Endothelial cell of umbilical vein (primary cell): ENCODE results near the gene JUND. TPM values are rescaled to one million over a fixed set of nuclear protein-coding genes. Genes with fewer than 3 reads are reported as not detected.

ENCODE experiments used
- BruUV-seq: library from RNA; stranded (reverse); fragments of 400-500 nt; replicated peaks from 2 replicates; lab custom pipeline; 2021; lab: Mats Ljungman, UMichigan
- CTCF ChIA-PET: fragments of 300-600, 350-600 bp; sonication (Branson Sonifier 250); formaldehyde crosslinking; loops from one replicate; lab custom pipeline; 2021; ENCODE audit warnings: antibody characterized with exemption, inconsistent platforms; lab: Charles Lee
- POLR2A ChIA-PET: fragments of 300-600, 350-600 bp; sonication (Branson Sonifier 250); formaldehyde crosslinking; loops from one replicate; lab custom pipeline; 2021; ENCODE audit warnings: antibody characterized with exemption, inconsistent platforms; lab: Charles Lee
- DNase-seq: peaks from one replicate; pipeline ENCODE4 v3.0.0-alpha.2; 2011; ENCODE audit warnings: low read depth, low spot score
- FAIRE-seq: peaks from 2 replicates; lab custom pipeline; 2011; peaks lifted over from hg19 to GRCh38; lab: Jason Lieb, UNC
- H2AFZ ChIP-seq: 2 replicates; pipeline ENCODE4 v1.6.0; 2012; ENCODE audit warnings: low read depth, low read length, control low read depth, inconsistent platforms
- H3K27ac ChIP-seq: 2 replicates; pipeline ENCODE4 v1.5.1; 2011; ENCODE audit warnings: low read depth, mild to moderate bottlenecking, control low read depth, low read length, moderate library complexity; ENCODE audit not compliant: insufficient read depth
- H3K27me3 ChIP-seq, 2 experiments: 2 replicates each; pipeline versions ENCODE4 v1.6.0 to v1.6.1; 2011; ENCODE audit warnings: low read length in 2 of 2, mixed read lengths in 1 of 2; ENCODE audit not compliant: control insufficient read depth in 2 of 2, insufficient read depth in 2 of 2
- H3K36me3 ChIP-seq, 2 experiments: 2 replicates in 1 of 2; 3 replicates in 1 of 2; pipeline ENCODE4 v1.5.1; 2011; ENCODE audit warnings: low read length in 2 of 2, mild to moderate bottlenecking in 1 of 2, moderate library complexity in 1 of 2; ENCODE audit not compliant: control insufficient read depth in 2 of 2, insufficient read depth in 2 of 2; ENCODE audit errors: extremely low read depth in 1 of 2
- H3K4me1 ChIP-seq: 3 replicates; pipeline ENCODE4 v1.5.1; 2011; ENCODE audit warnings: mild to moderate bottlenecking, low read length; ENCODE audit not compliant: control insufficient read depth, insufficient read depth; ENCODE audit errors: extremely low read depth
- H3K4me2 ChIP-seq: 2 replicates; pipeline ENCODE4 v1.6.1; 2011; ENCODE audit warnings: low read length, control low read depth, mixed read lengths; ENCODE audit not compliant: insufficient read depth
- H3K4me3 ChIP-seq, 3 experiments: fragments of 200-600 bp in 1 of 3; sonication (generic), shearing (Covaris generic) in 1 of 3; replicated peaks in 1 of 3; 2 replicates each; pipeline ENCODE4 v1.5.1; 2011 to 2016; ENCODE audit warnings: control low read depth in 3 of 3, low read length in 3 of 3, mild to moderate bottlenecking in 2 of 3, inconsistent platforms in 1 of 3, low read depth in 1 of 3, moderate library complexity in 1 of 3; ENCODE audit not compliant: insufficient read depth in 1 of 3
- H3K79me2 ChIP-seq: 2 replicates; pipeline ENCODE4 v1.6.0; 2012; ENCODE audit warnings: low read length, inconsistent platforms; ENCODE audit not compliant: control insufficient read depth, insufficient read depth
- H3K9ac ChIP-seq: replicated peaks from 2 replicates; pipeline ENCODE3; 2011; ENCODE audit warnings: low read length, control low read depth; ENCODE audit not compliant: insufficient read depth; ENCODE audit errors: extremely low read depth
- H3K9me1 ChIP-seq: replicated peaks from 3 replicates; pipeline ENCODE4 v1.6.0; 2011; ENCODE audit warnings: mild to moderate bottlenecking, low read length; ENCODE audit not compliant: control insufficient read depth, insufficient read depth; ENCODE audit errors: extremely low read depth
- H3K9me3 ChIP-seq: replicated peaks from 2 replicates; pipeline ENCODE4 v1.5.1; 2012; ENCODE audit warnings: low read length, inconsistent platforms; ENCODE audit not compliant: control insufficient read depth, insufficient read depth
- H4K20me1 ChIP-seq: replicated peaks from 2 replicates; pipeline ENCODE3; 2011; ENCODE audit warnings: mild to moderate bottlenecking, low read length; ENCODE audit not compliant: control insufficient read depth, insufficient read depth; ENCODE audit errors: extremely low read depth
- CTCF ChIP-seq, 2 donors: IDR thresholded peaks; 1 replicate in 1 of 2; 2 replicates in 1 of 2; pipeline ENCODE4 v1.5.1; 2011; ENCODE audit warnings: low read length in 2 of 2, mild to moderate bottlenecking in 2 of 2, moderate library complexity in 2 of 2, control low read depth in 1 of 2, inconsistent platforms in 1 of 2, low read depth in 1 of 2; ENCODE audit not compliant: insufficient read depth in 1 of 2; ENCODE audit errors: extremely low read depth in 1 of 2
- EZH2 ChIP-seq: IDR thresholded peaks from 2 replicates; pipeline ENCODE4 v1.6.1; 2012; ENCODE audit warnings: borderline replicate concordance, low read depth, mild to moderate bottlenecking, moderate library complexity, low read length, inconsistent platforms; ENCODE audit not compliant: severe bottlenecking
- FOS ChIP-seq: IDR thresholded peaks from 2 replicates; pipeline ENCODE4 v1.6.1; 2011; ENCODE audit warnings: mild to moderate bottlenecking, low read length, moderate library complexity, borderline replicate concordance; ENCODE audit not compliant: insufficient read depth
- GATA2 ChIP-seq: IDR thresholded peaks from 2 replicates; pipeline ENCODE4 v1.7.0; 2011; ENCODE audit warnings: low read depth, mild to moderate bottlenecking, moderate library complexity, mixed read lengths, low read length; ENCODE audit not compliant: insufficient read length, insufficient read depth
- JUN ChIP-seq: IDR thresholded peaks from 2 replicates; pipeline ENCODE4 v1.6.1; 2011; ENCODE audit warnings: borderline replicate concordance, low read depth; ENCODE audit not compliant: insufficient read length, insufficient read depth
- MAX ChIP-seq: IDR thresholded peaks from 2 replicates; pipeline ENCODE4 v1.6.1; 2011; ENCODE audit not compliant: insufficient read depth, insufficient read length
- MYC ChIP-seq: IDR thresholded peaks from one replicate; pipeline ENCODE4 v1.6.1; 2011; ENCODE audit warnings: mild to moderate bottlenecking, low read depth, low read length
- POLR2A ChIP-seq: IDR thresholded peaks from 2 replicates; pipeline ENCODE4 v1.6.1; 2012; ENCODE audit warnings: low read depth, mild to moderate bottlenecking, control low read depth, low read length
- POLR2AphosphoS5 ChIP-seq: IDR thresholded peaks from 2 replicates; pipeline ENCODE4 v1.6.1; 2012; ENCODE audit warnings: low read depth, mild to moderate bottlenecking, control low read depth, low read length, moderate library complexity; ENCODE audit not compliant: insufficient read depth
- dilution Hi-C: fragments of 300-500 bp; cut with MboI; formaldehyde crosslinking; loops from one replicate; pipeline ENCODE4 v1.15.0; 2019; ENCODE audit warnings: low sequenced_read_pairs; ENCODE audit not compliant: extremely low pct_ligation_motif_present
- intact Hi-C: fragments of 100-400 bp; cut with micrococcal nuclease; formaldehyde crosslinking; loops from one replicate; pipeline ENCODE4 v1.10.0; 2022
- polyA plus RNA-seq, 4 experiments: library from polyadenylated mRNA; depleted of rRNA in 3 of 4; stranded (reverse) in 3 of 4; unstranded in 1 of 4; fragments of >200 nt; gene quantifications; 2 replicates each; pipeline versions ENCODE4 v1.2.1 to v1.2.3, GENCODE V29; 2011 to 2012; ENCODE audit warnings: missing spikeins in 1 of 4
- total RNA-seq: library from RNA; stranded (reverse); gene quantifications from 2 replicates; pipeline ENCODE4 v1.2.3, GENCODE V29; 2021

JUND gene
- total and polyA plus RNA-seq, 2 donors (not counting 3 experiments of a cell fraction or from before 2014, with no cell fraction given), result 91.4 to 130 TPM

GRCh38 chr19:18308051-18308947, 26.9 kb upstream of the JUND start:
- no TSS peak for BruUV-seq
- dilution Hi-C loops, result no loop called here

More at GRCh38 chr19:18308051-18308947, 26.9 kb upstream of the JUND start:
- no peak for TF ChIP-seq GATA2
- TF ChIP-seq MAX, result no peak
- TF ChIP-seq POLR2AphosphoS5, result no peak
- no peak for TF ChIP-seq POLR2A
- no peak for TF ChIP-seq MYC
- TF ChIP-seq FOS, result no peak
- TF ChIP-seq CTCF (IDR thresholded peaks at IDR 0.05; ENCODE audit: extremely low read depth in 1 of 2, insufficient read depth in 1 of 2, low read depth in 1 of 2, low read length in 2 of 2), result no peak
- no peak for TF ChIP-seq JUN
- TF ChIP-seq EZH2, result no peak
- H3K9me3 ChIP-seq, result no peaks in the 10 kb centered on the region
- no peaks in the 10 kb centered on the region for H4K20me1 ChIP-seq
- DNase-seq, result no peak
- ChIA-PET POLR2A (interaction anchor here (0.6 to 0.7 kb wide), 2 partner anchors 24 to 27 kb away, joined by 4 read pairs; partner anchors contain the start of gene JUND), CTCF (interaction anchor here (1.8 to 1.9 kb wide), 2 partner anchors 20 to 29 kb away, joined by 6 to 11 read pairs; no protein-coding TSS in a partner anchor)
- no peak overlapping the region for H3K27ac ChIP-seq
- H3K36me3 ChIP-seq, result peaks cover 0 to 15% of the 10 kb centered on the region in 2 experiments
- no peaks in the 10 kb centered on the region for H3K79me2 ChIP-seq
- H3K9ac ChIP-seq, result no peak overlapping the region
- H3K4me1 ChIP-seq, result peaks cover 18% of the 10 kb centered on the region
- H3K27me3 ChIP-seq, result no peaks in the 10 kb centered on the region
- no peak overlapping the region for H3K4me2 ChIP-seq
- H3K9me1 ChIP-seq, result no peaks in the 10 kb centered on the region
- no peak overlapping the region for H3K4me3 ChIP-seq
- intact Hi-C loops, result no loop called here
- no peak for FAIRE-seq
- no peak overlapping the region for H2AFZ ChIP-seq
